HL-60 (cell line): ENCODE results near the gene GNAI2.

Experiments used
- DNase-seq, 2 experiments: peaks; one replicate each; pipeline ENCODE4 v3.0.0-alpha.2; 2010 to 2020; ENCODE audit warnings: low read depth in 1 of 2, low spot score in 1 of 2
- H3K27ac ChIP-seq: fragments of 250-450 bp; sonication (Bioruptor Pico); replicated peaks from 2 replicates; pipeline ENCODE4 v1.5.1; 2020; ENCODE audit warnings: mild to moderate bottlenecking, moderate library complexity
- H3K27me3 ChIP-seq: fragments of 250-450 bp; sonication (Bioruptor Pico); 2 replicates; pipeline ENCODE4 v1.5.1; 2021; ENCODE audit warnings: mild to moderate bottlenecking, moderate library complexity; ENCODE audit not compliant: insufficient read depth, poor library complexity, severe bottlenecking
- H3K4me3 ChIP-seq: replicated peaks from 2 replicates; pipeline ENCODE4 v1.5.1; 2011; ENCODE audit warnings: mild to moderate bottlenecking, control low read depth, low read length; ENCODE audit not compliant: insufficient read depth
- CTCF ChIP-seq: IDR thresholded peaks from one replicate; pipeline ENCODE4 v1.5.1; 2011; ENCODE audit warnings: low read length, control low read depth, inconsistent platforms; ENCODE audit not compliant: insufficient read depth
- GABPA ChIP-seq: IDR thresholded peaks from 2 replicates; pipeline ENCODE4 v1.6.1; 2012; ENCODE audit warnings: low read depth
- POLR2AphosphoS5 ChIP-seq: IDR thresholded peaks from 2 replicates; pipeline ENCODE4 v1.6.1; 2012; ENCODE audit warnings: low read depth
- REST ChIP-seq: IDR thresholded peaks from 2 replicates; pipeline ENCODE4 v1.6.1; 2012; ENCODE audit warnings: low read depth; ENCODE audit not compliant: insufficient replicate concordance
- SPI1 ChIP-seq: IDR thresholded peaks from 2 replicates; pipeline ENCODE4 v1.6.1; 2012; ENCODE audit warnings: low read depth, mild to moderate bottlenecking, borderline replicate concordance

The GNAI2 gene

DNA sequence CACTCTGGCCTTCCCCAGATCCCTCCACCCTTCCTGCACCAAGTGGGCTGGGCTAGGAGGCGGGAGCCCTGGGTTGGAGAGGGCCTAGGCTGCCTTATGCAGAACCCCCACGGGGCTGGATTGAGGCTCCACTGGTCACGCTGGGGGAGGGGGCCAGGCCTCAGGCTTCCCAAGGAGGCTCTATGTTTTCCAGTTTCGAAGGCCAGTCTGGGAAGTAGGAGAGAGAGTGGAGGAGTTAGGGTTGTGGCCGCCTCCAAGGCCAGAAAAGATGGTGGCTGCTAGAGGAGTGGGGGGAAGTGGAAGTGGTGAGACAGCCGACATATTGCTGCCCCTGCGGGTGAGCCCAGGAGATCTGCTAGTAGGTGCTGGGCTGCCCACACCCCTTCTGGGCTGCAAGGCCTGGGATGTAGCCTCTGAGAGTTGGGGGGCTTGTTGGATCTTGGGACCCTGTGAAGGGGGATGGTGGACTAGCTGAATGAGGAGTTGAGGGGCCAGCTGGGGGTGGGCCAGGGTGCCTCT is 1.2 kb downstream of the GNAI2 start:
- TF ChIP-seq CTCF (no peak), SPI1 (peak; percentile 82)
- Histone ChIP-seq H3K27ac (peak overlapping the region; percentile 84), H3K27me3 (no peaks in the 10 kb centered on the region), H3K4me3 (peak overlapping the region; percentile 92)
- DNase-seq, result peak in 1 of 2 experiments; percentile 59

DNA sequence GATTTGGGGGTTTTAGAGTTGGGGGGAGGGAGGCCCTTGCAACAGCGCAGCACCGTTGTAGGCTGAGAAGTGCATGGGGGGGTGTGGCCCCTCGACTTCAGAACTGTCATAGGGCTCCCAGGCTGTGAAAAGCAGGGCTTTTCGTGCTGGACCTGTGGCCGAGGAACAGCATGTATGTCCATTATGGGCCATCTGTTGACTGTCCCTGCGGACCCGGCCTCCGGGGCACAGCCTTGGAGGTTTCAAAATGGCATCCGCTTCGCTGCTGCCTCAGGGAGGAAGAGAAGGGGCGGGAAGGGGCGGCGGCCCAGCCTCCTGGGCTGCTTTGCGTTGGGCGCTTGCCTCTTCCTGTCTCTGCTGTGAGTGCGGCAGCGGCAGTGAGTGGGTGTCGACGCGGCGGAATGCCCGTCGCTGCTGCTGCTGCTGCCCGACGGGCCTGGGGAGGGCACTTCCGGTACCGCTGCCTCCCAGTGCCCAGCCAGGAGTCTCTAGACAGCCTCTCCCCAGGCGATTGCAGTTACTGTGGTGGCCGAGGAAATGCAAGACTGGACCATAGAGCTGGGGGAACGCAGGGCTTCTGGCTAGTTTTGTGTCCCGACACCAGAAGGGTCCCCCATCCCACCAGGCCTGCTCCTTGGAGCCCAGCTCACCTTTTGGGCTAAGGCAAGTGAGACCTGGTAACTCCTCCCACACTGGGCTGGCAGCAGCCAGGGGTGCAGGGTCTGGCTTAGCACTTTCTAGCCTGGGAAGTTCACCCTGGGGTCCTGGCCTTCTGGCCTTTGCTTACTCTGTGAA is 1.9 kb downstream of the GNAI2 start:
- Histone ChIP-seq H3K27ac (peak overlapping the region; percentile 84), H3K27me3 (no peaks in the 10 kb centered on the region), H3K4me3 (peak overlapping the region; percentile 92)
- DNase-seq, result peak in 1 of 2 experiments; percentile 94
- peak; percentile 72; the same call in 1 of the 2 replicates for TF ChIP-seq SPI1
- peak; percentile 59 for TF ChIP-seq POLR2AphosphoS5
- no peak for TF ChIP-seq CTCF
- TF ChIP-seq REST, result peak; percentile 29
- TF ChIP-seq GABPA, result peak; percentile 76

GRCh38 chr3:50238549-50239026 is 2.6 kb downstream of the GNAI2 start:
- TF ChIP-seq SPI1, result no peak
- TF ChIP-seq REST, result no peak
- 0 out of 2 replicates have a peak, but pooled peaks have one; percentile 20 for TF ChIP-seq POLR2AphosphoS5
- TF ChIP-seq GABPA, result no peak
- TF ChIP-seq CTCF, result no peak
- H3K27ac ChIP-seq, result peak overlapping the region; percentile 84
- H3K4me3 ChIP-seq, result peak overlapping the region; percentile 92
- H3K27me3 ChIP-seq, result no peaks in the 10 kb centered on the region
- DNase-seq, result peak in 1 of 2 experiments; percentile 84
